ENCODE results near the gene TRIM72.

GRCh38 chr16:31213342-31213741 is 577 bp upstream of the TRIM72 start:
- TF ChIP-seq EZH2 (IDR thresholded peaks at IDR 0.05) (no peak), POLR2AphosphoS5 (IDR thresholded peaks at IDR 0.05; ENCODE audit: borderline replicate concordance, low read depth, low read length) (no peak)
